ENCODE results near the gene C16orf87.
"Not testable (repeated sequence)": the region's sequence is repeated elsewhere in the genome, so short reads cannot be mapped to it uniquely, and the experiment has no call there.

C16orf87 gene

DNA sequence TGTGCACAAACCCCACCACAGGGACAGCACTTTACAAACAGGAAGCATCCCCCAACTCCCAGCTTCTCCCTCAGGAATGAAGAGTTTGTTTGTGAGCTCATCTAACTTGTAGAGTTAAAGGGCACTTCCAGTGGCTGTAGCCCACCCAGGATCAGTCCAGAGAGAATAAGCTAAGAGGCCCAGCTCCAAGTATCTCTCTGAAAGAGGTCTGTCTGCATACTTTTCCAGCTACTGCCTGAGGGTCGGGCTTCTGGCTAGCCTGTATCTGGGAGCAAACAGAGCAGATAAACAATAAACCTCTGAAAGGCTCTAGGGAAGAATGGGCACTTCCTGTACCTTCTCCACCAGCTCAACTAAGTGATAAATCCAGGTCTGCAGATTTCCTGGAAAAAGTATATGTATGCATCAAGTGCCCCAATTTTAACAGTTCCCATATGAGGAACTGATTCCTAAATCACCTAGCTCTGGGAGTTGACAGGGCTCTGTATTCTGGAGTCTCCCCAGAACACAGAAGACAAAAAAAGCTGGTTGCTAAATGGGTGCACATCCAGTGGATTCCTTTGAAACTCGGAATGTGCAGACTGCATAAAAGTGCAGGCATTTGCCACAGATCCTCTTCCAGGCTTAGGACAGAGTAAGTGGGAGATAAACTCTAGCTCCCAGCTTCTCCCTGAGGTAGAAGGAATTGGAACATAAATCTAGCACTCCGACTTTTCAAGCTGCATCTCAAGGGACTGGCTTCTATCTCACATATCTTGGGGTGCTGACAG lies 45.7 kb downstream of the C16orf87 start:
- no peak for TF ChIP-seq CTCF (IDR thresholded peaks at IDR 0.05)
- H3K27me3 ChIP-seq: no peaks in the 10 kb centered on the region
- peaks cover 6 to 8% of the 10 kb centered on the region in 2 experiments for H3K4me1 ChIP-seq (ENCODE audit: control insufficient read depth in 1 of 2, insufficient read depth in 1 of 2, low read depth in 1 of 2, low read length in 1 of 2)
- no peak overlapping the region for H3K27ac ChIP-seq
- H3K9me3 ChIP-seq: no peaks in the 10 kb centered on the region
- H3K36me3 ChIP-seq: no peaks in the 10 kb centered on the region
- H3K4me3 ChIP-seq (ENCODE audit: low read depth in 1 of 2, low read length in 1 of 2): no peak overlapping the region

DNA sequence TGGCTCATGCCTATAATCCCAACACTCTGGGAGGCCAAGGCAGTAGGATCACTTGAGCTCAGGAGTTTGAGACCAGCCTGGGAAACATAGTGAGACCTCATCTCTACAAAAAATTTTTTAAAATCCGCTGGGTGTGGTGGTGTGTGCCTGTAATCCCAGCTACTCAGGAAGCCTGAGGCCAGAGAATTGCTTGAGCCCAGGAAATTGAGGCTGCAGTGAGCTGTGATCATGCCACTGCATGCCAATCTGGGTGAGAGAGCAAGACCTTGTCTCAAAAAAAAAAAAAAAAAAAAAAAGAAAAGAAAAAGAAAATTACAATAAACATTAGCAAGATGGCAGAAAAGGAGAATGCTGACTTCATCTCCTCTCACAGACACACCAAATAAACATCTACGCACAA lies 46.4 kb downstream of the C16orf87 start:
- H3K4me1 ChIP-seq (ENCODE audit: control insufficient read depth in 1 of 2, insufficient read depth in 1 of 2, low read depth in 1 of 2, low read length in 1 of 2); H3K4me3 ChIP-seq (ENCODE audit: low read depth in 1 of 2, low read length in 1 of 2); H3K27me3 ChIP-seq; H3K36me3 ChIP-seq; H3K9me3 ChIP-seq; H3K27ac ChIP-seq: not testable (repeated sequence)

- H3K27me3 ChIP-seq: no peaks in the 10 kb centered on the region
- TF ChIP-seq CTCF (IDR thresholded peaks at IDR 0.05): no peak
- H3K4me1 ChIP-seq (ENCODE audit: control insufficient read depth in 1 of 2, insufficient read depth in 1 of 2, low read depth in 1 of 2, low read length in 1 of 2): no peaks in the 10 kb centered on the region
These were observed 47.2 kb downstream of the C16orf87 start for GRCh38 chr16:46783800-46784199.

DNA sequence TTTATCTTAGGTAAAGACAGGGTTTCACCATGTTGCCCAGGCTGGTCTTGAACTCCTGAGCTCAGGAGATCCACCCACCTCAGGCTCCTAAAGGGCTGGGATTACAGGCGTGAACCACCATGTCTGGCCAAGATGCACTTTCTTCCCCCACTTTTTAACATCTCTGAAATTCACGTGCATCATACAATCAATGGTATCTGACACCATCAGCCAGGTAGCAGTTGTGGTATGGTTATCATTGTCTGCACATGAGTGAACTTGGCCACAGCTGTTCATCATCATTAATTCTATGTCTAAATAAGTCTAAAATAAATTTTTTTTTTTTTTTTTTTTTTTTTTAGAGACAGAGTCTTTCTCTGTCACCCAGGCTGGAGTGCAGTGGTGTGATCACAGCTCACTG lies 48.7 kb downstream of the C16orf87 start:
- H3K4me1 ChIP-seq (ENCODE audit: control insufficient read depth in 1 of 2, insufficient read depth in 1 of 2, low read depth in 1 of 2, low read length in 1 of 2): no peaks in the 10 kb centered on the region
- H3K27ac ChIP-seq: no peak overlapping the region
- no peak overlapping the region for H3K4me3 ChIP-seq (ENCODE audit: low read depth in 1 of 2, low read length in 1 of 2)
- H3K9me3 ChIP-seq: peaks cover 6% of the 10 kb centered on the region
- no peaks in the 10 kb centered on the region for H3K27me3 ChIP-seq
- no peaks in the 10 kb centered on the region for H3K36me3 ChIP-seq
- TF ChIP-seq CTCF (IDR thresholded peaks at IDR 0.05): no peak

More at GRCh38 chr16:46783800-46784199, 47.2 kb downstream of the C16orf87 start:
- H3K27ac ChIP-seq: no peak overlapping the region
- no peaks in the 10 kb centered on the region for H3K36me3 ChIP-seq
- no peak overlapping the region for H3K4me3 ChIP-seq (ENCODE audit: low read depth in 1 of 2, low read length in 1 of 2)
- peaks cover under 1% of the 10 kb centered on the region for H3K9me3 ChIP-seq

DNA sequence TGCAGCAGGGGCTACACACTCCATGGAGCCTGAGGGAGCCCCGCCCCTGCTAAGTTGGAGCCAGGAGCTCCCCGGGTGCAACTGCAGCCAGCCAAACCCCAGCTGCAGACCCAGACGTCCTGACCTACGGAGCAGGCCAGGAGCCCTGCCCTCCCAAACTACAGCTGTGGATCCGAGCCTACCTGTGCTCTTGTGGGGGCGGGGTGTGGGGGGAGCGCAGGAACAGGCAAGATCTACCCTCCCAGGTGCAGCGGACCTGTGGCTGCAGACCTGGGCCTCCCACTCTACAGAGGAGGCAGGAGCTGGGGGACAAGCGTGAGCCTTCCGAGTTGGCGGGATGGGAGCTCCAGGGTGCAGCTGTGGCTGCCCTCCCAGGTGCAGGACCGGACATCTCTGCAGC lies 53.2 kb downstream of the C16orf87 start:
- H3K27ac ChIP-seq: no peak overlapping the region
- peaks cover 6% of the 10 kb centered on the region for H3K9me3 ChIP-seq
- H3K4me3 ChIP-seq (ENCODE audit: low read depth in 1 of 2, low read length in 1 of 2): no peak overlapping the region
- no peaks in the 10 kb centered on the region for H3K36me3 ChIP-seq
- H3K27me3 ChIP-seq: no peaks in the 10 kb centered on the region
- no peak for TF ChIP-seq CTCF (IDR thresholded peaks at IDR 0.05)
- H3K4me1 ChIP-seq (ENCODE audit: control insufficient read depth in 1 of 2, insufficient read depth in 1 of 2, low read depth in 1 of 2, low read length in 1 of 2): no peaks in the 10 kb centered on the region

- H3K9me3 ChIP-seq: peaks cover 6% of the 10 kb centered on the region
- H3K4me3 ChIP-seq (ENCODE audit: low read depth in 1 of 2, low read length in 1 of 2): no peak overlapping the region
- TF ChIP-seq CTCF (IDR thresholded peaks at IDR 0.05): no peak
- H3K4me1 ChIP-seq (ENCODE audit: control insufficient read depth in 1 of 2, insufficient read depth in 1 of 2, low read depth in 1 of 2, low read length in 1 of 2): no peaks in the 10 kb centered on the region
- H3K27me3 ChIP-seq: no peaks in the 10 kb centered on the region
- H3K27ac ChIP-seq: no peak overlapping the region
- no peaks in the 10 kb centered on the region for H3K36me3 ChIP-seq
These were observed 55.8 kb downstream of the C16orf87 start for GRCh38 chr16:46775214-46775613.

Measured in neutrophil (primary cell).